SIG-M5 treated with dmso at 0.1 percent for 504 hours (cell line): ENCODE measurements around the gene CPA1.
"Not testable (repeated sequence)": the region's sequence is repeated elsewhere in the genome, so short reads cannot be mapped to it uniquely, and the experiment has no call there.

Experiments used
- DNase-seq: peaks from one replicate; lab custom pipeline; 2025; ENCODE audit not compliant: unreplicated experiment; lab: John Stamatoyannopoulos, UW

The CPA1 gene

DNA sequence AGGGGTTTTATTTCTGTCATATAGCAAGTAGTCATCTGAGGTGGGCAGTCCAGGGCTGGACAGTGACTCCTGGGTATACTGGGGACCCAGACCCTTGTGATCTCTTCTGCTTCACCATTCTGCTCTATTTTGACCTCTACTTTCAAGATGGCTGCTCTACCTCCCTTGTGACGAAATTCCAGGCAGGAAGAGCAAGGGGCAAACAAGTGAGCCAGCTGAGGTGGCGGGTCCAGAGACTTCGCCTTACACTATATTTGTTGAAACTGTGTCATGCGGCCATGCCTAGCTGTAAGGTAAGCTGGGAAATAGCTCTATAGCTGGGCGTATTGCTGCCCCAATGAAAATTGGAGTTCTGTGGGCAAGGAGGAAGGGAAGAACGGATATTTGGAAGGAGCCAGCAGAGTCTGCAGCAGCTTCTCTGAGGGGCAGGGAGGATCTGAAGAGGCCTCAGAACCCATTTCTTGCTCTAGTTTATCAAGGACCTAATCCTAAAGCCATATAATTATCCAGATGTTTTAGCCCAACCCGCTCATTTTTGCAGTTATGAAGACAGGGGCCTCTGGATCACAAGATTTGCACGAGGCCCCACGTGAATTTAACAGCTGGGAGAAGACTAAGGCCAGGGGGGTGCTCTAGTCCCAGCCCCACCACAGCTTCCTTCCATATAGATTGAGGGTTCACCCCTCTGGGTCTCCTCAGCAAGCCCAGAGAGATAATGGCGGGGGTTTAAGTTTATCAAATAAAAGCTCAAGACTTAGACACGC is 7.7 kb upstream of the CPA1 start:
- no peak for DNase-seq

DNA sequence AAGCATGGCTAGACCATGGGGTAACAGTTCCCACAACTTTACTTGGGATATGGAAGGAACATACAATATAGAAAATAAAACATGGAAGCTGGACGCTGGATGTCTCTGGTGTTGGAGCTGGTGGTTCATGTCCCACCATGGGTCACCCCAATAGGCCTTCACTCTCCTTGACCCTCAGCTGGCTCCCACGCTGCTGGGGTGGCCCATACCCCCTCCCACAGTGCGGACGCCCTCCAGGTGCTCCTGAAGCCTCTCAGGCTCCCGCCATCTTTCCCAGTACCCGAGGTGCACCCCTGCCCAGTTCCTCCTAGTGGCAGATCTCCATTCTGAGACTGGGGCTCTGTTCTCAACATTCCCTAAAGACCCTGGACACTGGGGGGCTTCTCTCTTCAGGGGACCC is 5.8 kb upstream of the CPA1 start:
- no peak for DNase-seq

DNA sequence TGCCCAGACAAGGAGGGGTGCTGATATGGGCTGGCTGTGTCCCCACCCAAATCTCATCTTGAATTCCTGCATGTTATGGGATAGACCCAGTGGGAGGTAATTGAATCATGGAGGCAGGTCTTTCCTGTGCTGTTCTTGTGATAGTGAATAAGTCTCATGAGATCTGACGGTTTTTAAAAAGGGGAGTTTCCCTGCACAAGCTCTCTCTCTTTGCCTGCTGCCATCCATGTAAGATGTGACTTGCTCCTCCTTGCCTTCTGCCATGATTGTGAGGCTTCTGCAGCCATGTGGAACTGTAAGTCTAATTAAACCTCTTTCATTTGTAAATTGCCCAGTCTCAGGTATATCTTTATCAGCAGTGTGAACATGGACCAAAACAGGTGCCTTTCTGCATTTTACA is 3.8 kb upstream of the CPA1 start:
- DNase-seq = not testable (repeated sequence)

- DNase-seq = no peak
Measured at GRCh38 chr7:130377178-130377577, 3.1 kb upstream of the CPA1 start.

GRCh38 chr7:130379019-130379418 is 1.3 kb upstream of the CPA1 start:
- no peak for DNase-seq

DNA sequence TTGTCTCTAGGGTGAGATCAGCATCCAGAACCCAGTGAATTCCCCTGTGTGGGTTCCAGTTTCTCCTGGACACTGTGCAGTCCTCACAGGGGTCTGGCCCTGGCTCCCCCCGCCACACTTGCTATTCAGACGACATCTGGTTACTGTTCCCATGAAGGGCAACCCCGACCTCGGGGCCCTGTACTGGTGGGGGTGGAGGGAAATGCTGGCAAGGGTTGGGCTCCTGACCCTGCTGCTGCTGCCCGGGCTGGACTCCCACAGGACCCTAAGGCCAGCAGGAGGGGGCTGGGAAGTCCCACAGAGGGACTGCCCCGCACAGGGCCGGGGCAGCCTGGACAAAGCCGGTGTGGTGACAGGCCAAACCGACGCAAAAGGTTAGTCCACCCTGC is 768 bp upstream of the CPA1 start:
- DNase-seq = no peak

- no peak for DNase-seq
Measured at GRCh38 chr7:130380861-130381455, 664 bp downstream of the CPA1 start.

- DNase-seq = no peak
Measured at GRCh38 chr7:130381468-130382312, 1.4 kb downstream of the CPA1 start.

DNA sequence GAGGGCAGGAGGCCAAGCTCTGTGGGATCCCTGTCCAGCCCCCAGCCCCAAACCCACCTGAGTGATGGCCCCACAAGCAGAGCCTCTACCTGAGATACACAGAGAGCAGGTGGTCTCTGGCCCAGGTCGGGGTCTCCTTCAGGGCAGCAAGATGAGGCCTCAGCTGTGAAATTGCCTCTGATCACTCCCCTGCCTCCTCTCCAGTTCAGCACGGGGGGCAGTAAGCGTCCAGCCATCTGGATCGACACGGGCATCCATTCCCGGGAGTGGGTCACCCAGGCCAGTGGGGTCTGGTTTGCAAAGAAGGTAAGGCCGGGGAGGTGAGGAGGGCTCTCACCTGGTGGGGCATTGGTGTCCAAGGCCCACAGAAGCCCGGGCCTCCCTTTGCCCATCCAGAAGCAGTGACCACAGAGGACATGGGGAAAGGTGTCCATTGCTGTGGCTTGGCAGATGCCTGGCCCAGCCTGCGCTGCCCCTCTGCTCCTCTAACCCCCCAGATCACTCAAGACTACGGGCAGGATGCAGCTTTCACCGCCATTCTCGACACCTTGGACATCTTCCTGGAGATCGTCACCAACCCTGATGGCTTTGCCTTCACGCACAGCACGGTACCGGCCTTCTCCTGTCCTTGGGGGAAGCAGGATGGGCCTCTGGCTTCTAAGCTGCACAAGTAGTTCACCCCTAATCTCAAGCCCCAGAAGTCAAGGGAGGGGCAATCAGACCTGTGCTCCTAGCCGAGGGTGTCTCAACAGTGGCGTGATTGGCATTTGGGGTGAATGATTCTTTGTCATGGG is 3.1 kb downstream of the CPA1 start:
- no peak for DNase-seq

DNA sequence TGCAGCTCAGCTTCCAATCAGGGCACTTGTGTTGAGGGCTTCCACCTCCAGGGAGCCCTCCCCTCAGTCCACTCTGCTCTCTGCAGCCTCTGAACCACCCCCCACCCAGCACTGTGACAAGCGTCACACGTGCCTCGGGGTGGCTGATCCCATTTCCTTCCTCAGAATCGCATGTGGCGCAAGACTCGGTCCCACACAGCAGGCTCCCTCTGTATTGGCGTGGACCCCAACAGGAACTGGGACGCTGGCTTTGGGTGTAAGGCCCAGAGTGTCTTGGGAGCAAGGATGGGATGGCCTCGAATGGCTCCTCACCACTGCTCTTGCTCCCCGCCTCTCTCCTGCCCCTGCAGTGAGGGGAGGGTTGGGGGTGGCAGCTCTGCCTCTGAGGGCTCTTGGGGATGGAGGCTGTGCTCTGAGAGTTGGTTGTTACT is 4.1 kb downstream of the CPA1 start:
- no peak for DNase-seq

GRCh38 chr7:130384841-130385599 is 4.7 kb downstream of the CPA1 start:
- DNase-seq = no peak

GRCh38 chr7:130385600-130386066 is 5.3 kb downstream of the CPA1 start:
- DNase-seq = no peak

GRCh38 chr7:130386876-130387275 is 6.6 kb downstream of the CPA1 start:
- no peak for DNase-seq

- DNase-seq = no peak
Measured at GRCh38 chr7:130387306-130387627, 7.0 kb downstream of the CPA1 start.

DNA sequence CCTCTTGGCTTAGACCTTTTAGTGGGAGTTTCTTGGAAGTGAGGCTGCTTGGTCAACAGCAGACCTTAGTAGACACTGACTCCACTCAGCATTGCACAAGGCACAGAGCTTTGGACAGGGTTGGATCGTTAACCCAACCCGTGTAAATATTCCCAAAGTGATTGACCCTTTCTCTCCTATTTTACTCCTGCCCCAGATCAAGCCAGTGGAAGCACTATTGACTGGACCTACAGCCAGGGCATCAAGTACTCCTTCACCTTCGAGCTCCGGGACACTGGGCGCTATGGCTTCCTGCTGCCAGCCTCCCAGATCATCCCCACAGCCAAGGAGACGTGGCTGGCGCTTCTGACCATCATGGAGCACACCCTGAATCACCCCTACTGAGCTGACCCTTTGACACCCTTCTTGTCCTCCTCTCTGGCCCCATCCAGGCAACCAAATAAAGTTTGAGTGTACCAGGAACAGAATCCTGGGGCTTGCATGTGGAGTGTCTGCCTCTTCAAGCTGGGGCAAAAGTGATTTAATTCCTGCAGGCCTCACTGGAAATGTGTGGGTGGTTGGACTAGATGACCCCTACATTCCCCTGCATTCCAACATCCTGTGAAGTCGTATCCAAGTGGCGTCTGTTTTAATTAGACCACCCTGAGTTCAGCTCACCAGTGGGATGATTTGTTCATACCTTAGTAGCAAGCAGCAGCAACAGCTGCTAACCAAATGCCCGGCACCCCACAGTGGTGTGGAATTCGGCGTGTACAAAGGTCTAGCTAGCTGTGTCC is 7.5 kb downstream of the CPA1 start:
- DNase-seq = no peak

DNA sequence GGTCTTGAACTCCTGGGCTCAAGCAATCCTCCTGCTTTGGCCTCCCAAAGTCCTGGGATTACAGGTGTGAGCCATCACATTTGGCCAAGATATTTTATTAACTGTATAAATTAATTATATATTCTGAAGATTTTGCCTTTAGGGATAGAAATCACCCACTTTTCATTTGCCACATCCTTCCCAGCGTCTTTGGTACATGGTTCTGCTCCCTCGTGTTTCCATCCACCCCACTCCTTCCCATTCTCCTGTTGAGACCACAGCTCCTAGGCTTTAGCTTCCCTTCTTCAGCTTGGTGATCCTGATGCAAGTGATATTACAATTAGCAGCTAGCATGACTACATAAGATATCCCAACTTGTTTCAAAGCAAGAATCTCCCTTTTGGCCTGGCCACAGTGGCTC is 8.4 kb downstream of the CPA1 start:
- DNase-seq = no peak

GRCh38 chr7:130390486-130390885 is 10.2 kb downstream of the CPA1 start:
- DNase-seq = no peak

GRCh38 chr7:130393101-130393561 is 12.8 kb downstream of the CPA1 start:
- DNase-seq = no peak

DNA sequence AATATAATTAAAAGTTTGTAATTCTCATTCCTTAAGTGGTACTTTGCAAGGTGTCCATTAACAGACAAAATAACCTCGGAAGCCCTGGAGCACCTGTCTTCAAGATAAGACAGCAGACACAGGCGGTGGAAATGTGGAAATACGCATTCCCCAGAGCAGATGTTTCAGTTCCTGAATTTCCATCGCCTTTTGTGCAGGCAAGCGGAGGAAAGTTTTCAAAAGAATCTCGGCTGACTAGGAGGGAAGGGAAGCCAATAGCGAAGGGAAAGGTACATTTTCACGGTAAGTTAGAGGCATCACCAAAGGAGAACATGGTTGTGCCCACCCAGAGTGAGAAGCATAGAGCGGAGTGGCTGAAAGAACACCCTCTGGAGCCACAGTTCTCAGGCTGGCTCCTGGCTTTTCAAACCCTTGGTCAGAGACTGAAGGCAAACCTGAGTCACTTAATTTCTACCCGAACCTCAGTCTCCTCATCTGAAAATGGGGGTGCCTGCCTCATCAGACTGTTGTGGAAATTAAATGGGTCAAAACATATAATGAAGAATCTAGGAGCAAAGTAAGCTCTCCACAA is 13.6 kb downstream of the CPA1 start:
- no peak for DNase-seq
